K562 (cell line): ENCODE data around the gene RNF213. TPM values are rescaled to one million over a fixed set of nuclear protein-coding genes. Genes with fewer than 3 reads are reported as not detected.

ENCODE experiments used
- ARID4B ChIP-seq: sonication (generic); formaldehyde crosslinking; IDR thresholded peaks from 2 replicates; pipeline ENCODE4 v1.8.0; 2022; ENCODE audit warnings: mild to moderate bottlenecking, missing genetic modification reagents
- ATF3 ChIP-seq, 2 experiments: fragments of 450-650 bp in 1 of 2; sonication (generic) in 1 of 2; formaldehyde crosslinking in 1 of 2; IDR thresholded peaks in 1 of 2; conservative IDR thresholded peaks in 1 of 2; 2 replicates each; pipeline versions ENCODE4 v1.6.1 to v1.8.1; 2016 to 2023; ENCODE audit warnings: mild to moderate bottlenecking in 2 of 2, moderate library complexity in 2 of 2, inconsistent platforms in 1 of 2, missing genetic modification reagents in 1 of 2
- CTCF ChIP-seq, 3 experiments: IDR thresholded peaks in 2 of 3; conservative IDR thresholded peaks in 1 of 3; 2 replicates each; pipeline ENCODE4 v1.5.1; 2011 to 2012; ENCODE audit warnings: low read length in 3 of 3, mild to moderate bottlenecking in 3 of 3, control low read depth in 2 of 3, improper control_type of control experiment in 1 of 3, inconsistent platforms in 1 of 3, low read depth in 1 of 3, mixed read lengths in 1 of 3, moderate library complexity in 1 of 3; ENCODE audit not compliant: insufficient read depth in 2 of 3
- DPF2 ChIP-seq: fragments of 450-650 bp; IDR thresholded peaks from 2 replicates; pipeline ENCODE4 v1.6.1; 2016
- MEF2A ChIP-seq: IDR thresholded peaks from 2 replicates; pipeline ENCODE4 v1.6.1; 2011; ENCODE audit warnings: low read depth, mild to moderate bottlenecking, low read length, moderate library complexity; ENCODE audit not compliant: control insufficient read depth
- POLR2B ChIP-seq: fragments of 450-650 bp; IDR thresholded peaks from 2 replicates; pipeline ENCODE4 v1.6.1; 2018; ENCODE audit warnings: low read depth; ENCODE audit not compliant: partially characterized antibody
- SUPT5H ChIP-seq: fragments of 450-650 bp; IDR thresholded peaks from 2 replicates; pipeline ENCODE4 v1.6.1; 2016
- TCF15 ChIP-seq: fragments of 250-450 bp; sonication (Bioruptor Pico); IDR thresholded peaks from 2 replicates; pipeline ENCODE4 v1.8.0; 2022; ENCODE audit warnings: moderate library complexity, mild to moderate bottlenecking, inconsistent platforms
- ZBTB49 ChIP-seq: sonication (generic); formaldehyde crosslinking; IDR thresholded peaks from 2 replicates; pipeline ENCODE4 v1.8.0; 2022; ENCODE audit warnings: missing genetic modification reagents, mild to moderate bottlenecking, borderline replicate concordance
- ZNF12 ChIP-seq: sonication (generic); formaldehyde crosslinking; IDR thresholded peaks from 2 replicates; pipeline ENCODE4 v1.4.0; 2020; ENCODE audit warnings: mild to moderate bottlenecking, missing genetic modification reagents
- ZNF311 ChIP-seq: fragments of 250-450 bp; sonication (Bioruptor Pico); IDR thresholded peaks from 2 replicates; pipeline ENCODE4 v1.4.0; 2020; ENCODE audit warnings: mild to moderate bottlenecking, moderate library complexity
- ZNF316 ChIP-seq: fragments of 450-650 bp; IDR thresholded peaks from 2 replicates; pipeline ENCODE4 v1.6.1; 2016
- ZNF696 ChIP-seq: fragments of 250-450 bp; sonication (Bioruptor Pico); conservative IDR thresholded peaks from 2 replicates; pipeline ENCODE4 v1.4.0; 2020; ENCODE audit warnings: mild to moderate bottlenecking, moderate library complexity
- polyA plus RNA-seq, 8 experiments: library from polyadenylated mRNA; depleted of rRNA in 4 of 8; stranded (reverse) in 5 of 8; unstranded in 3 of 8; fragments of >200 nt; fragmentation: Nextera tagmentation in 2 of 8; fragmentation: Illumina TruSeq in 1 of 8; extraction: Ambion mirVana in 2 of 8; extraction: Trizol in 1 of 8; gene quantifications; 2 replicates each; pipeline versions ENCODE4 v1.2.1 to v1.2.3, GENCODE V29; 2011 to 2014; ENCODE audit warnings: inconsistent platforms in 1 of 8, missing spikeins in 1 of 8
- total RNA-seq, 7 experiments: library from RNA; depleted of rRNA in 6 of 7; stranded (reverse); fragments of >200 nt in 6 of 7; fragmentation: Illumina TruSeq in 2 of 7; extraction: Trizol in 2 of 7; gene quantifications; 2 replicates each; pipeline versions ENCODE4 v1.2.1 to v1.2.3, GENCODE V29; 2011 to 2021; ENCODE audit warnings: low replicate concordance in 1 of 7
- TF ChIP-seq, protein P1 (sequence below): fragments of 450-650 bp; IDR thresholded peaks from 2 replicates; pipeline ENCODE4 v1.6.1; 2016; ENCODE audit warnings: antibody characterized with exemption
- TF ChIP-seq, protein P2 (sequence below): conservative IDR thresholded peaks from 2 replicates; pipeline ENCODE4 v1.6.1; 2011; ENCODE audit warnings: low read depth, mild to moderate bottlenecking, low read length; ENCODE audit not compliant: control insufficient read depth

The RNF213 gene
- total and polyA plus RNA-seq, 9 of the 15 experiments (the other 6 are each of a cell fraction or from before 2014, with no cell fraction given), result 5.3 to 33.6 (median 17.9) TPM

DNA sequence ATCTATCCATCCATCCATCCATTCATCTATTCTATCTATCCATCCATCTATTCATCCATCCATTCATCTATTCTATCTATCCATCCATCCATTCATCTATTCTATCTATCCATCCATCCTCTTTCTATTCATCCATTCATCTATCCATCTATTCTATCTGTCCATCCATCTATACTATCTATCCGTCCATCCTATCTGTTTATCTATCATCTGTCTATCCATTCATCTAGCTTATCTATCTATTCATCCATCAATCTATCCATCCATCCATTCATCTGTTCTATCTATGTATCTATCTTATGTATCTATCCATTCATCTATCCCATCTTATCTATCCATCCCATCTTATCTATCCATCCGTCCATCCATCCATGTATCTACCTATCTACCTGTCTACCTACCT is 8.8 kb downstream of the RNF213 start (continued):
- TF ChIP-seq CTCF (IDR thresholded peaks at IDR 0.05 in 2 of 3, conservative IDR thresholded peaks at IDR 0.05 in 1 of 3; ENCODE audit: insufficient read depth in 2 of 3, low read depth in 1 of 3, low read length in 3 of 3) (no peak), TCF15 (CRISPR knock-in tag) (no peak), ATF3 (IDR thresholded peaks at IDR 0.05) (no peak), ATF3 (CRISPR knock-in tag; conservative IDR thresholded peaks at IDR 0.05) (no peak), SUPT5H (peak; percentile 64), DPF2 (0 out of 2 replicates have a peak, but pooled peaks have one; percentile 17), ZNF316 (no peak), POLR2B (peak; percentile 65), ZNF12 (CRISPR knock-in tag) (no peak), ZBTB49 (CRISPR knock-in tag) (no peak), ZNF696 (no peak), ARID4B (no peak), MEF2A (no peak), ZNF311 (CRISPR knock-in tag) (no peak)
- TF ChIP-seq, protein P1, sequence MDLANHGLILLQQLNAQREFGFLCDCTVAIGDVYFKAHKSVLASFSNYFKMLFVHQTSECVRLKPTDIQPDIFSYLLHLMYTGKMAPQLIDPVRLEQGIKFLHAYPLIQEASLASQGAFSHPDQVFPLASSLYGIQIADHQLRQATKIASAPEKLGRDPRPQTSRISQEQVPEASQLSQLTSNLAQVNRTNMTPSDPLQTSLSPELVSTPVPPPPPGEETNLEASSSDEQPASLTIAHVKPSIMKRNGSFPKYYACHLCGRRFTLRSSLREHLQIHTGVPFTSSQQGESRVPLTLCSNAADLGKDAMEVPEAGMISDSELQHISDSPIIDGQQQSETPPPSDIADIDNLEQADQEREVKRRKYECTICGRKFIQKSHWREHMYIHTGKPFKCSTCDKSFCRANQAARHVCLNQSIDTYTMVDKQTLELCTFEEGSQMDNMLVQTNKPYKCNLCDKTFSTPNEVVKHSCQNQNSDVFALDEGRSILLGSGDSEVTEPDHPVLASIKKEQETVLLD, result peak; percentile 86; the same call in 1 of the 2 replicates
- TF ChIP-seq, protein P2, sequence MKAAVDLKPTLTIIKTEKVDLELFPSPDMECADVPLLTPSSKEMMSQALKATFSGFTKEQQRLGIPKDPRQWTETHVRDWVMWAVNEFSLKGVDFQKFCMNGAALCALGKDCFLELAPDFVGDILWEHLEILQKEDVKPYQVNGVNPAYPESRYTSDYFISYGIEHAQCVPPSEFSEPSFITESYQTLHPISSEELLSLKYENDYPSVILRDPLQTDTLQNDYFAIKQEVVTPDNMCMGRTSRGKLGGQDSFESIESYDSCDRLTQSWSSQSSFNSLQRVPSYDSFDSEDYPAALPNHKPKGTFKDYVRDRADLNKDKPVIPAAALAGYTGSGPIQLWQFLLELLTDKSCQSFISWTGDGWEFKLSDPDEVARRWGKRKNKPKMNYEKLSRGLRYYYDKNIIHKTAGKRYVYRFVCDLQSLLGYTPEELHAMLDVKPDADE, result no peak
